Fibroblast of lung (primary cell): ENCODE results near the gene CRADD.

Experiments
- EZH2 ChIP-seq: IDR thresholded peaks from 2 replicates; pipeline ENCODE4 v1.5.1; 2012; ENCODE audit warnings: low read length, control low read depth, mild to moderate bottlenecking; ENCODE audit errors: missing control alignments
- TF ChIP-seq, protein P1 (sequence below), 2 donors: IDR thresholded peaks in 1 of 2; conservative IDR thresholded peaks in 1 of 2; 1 replicate in 1 of 2; 2 replicates in 1 of 2; pipeline ENCODE4 v1.5.1; 2011 to 2012; ENCODE audit warnings: low read length in 2 of 2, control low read depth in 1 of 2, inconsistent platforms in 1 of 2, low read depth in 1 of 2, mild to moderate bottlenecking in 1 of 2

DNA sequence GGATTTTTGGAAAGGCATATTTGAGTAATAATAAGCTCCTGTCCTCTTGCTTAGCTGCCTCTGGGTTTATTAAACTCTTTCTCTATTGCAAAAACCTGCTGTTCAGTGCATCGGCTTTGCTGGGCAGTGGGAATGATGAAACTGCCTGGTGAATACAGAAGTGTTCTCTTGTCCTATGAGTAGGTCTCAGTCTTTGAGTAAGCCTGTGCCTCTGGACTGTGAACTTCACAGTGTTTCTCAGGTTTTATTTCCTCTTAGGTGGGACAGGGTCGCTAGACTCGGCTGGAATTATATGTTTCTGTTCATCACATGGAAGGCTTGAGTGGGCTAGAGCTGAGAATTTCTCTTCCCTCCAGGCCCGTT lies 46.4 kb downstream of the CRADD start:
- TF ChIP-seq, protein P1, sequence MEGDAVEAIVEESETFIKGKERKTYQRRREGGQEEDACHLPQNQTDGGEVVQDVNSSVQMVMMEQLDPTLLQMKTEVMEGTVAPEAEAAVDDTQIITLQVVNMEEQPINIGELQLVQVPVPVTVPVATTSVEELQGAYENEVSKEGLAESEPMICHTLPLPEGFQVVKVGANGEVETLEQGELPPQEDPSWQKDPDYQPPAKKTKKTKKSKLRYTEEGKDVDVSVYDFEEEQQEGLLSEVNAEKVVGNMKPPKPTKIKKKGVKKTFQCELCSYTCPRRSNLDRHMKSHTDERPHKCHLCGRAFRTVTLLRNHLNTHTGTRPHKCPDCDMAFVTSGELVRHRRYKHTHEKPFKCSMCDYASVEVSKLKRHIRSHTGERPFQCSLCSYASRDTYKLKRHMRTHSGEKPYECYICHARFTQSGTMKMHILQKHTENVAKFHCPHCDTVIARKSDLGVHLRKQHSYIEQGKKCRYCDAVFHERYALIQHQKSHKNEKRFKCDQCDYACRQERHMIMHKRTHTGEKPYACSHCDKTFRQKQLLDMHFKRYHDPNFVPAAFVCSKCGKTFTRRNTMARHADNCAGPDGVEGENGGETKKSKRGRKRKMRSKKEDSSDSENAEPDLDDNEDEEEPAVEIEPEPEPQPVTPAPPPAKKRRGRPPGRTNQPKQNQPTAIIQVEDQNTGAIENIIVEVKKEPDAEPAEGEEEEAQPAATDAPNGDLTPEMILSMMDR (conservative IDR thresholded peaks at IDR 0.05 in 1 of 2, IDR thresholded peaks at IDR 0.05 in 1 of 2; ENCODE audit: low read depth in 1 of 2, low read length in 2 of 2) = no peak
- no peak for TF ChIP-seq EZH2
